Activated CD4-positive, alpha-beta T cell treated with anti-CD3 and anti-CD28 coated beads, Interleukin-2, amount 10 ng/mL, durations not matched to agents 7 days and 5 days (primary cell): ENCODE results near the gene BRD4. TPM values are rescaled to one million over a fixed set of nuclear protein-coding genes. Genes with fewer than 3 reads are reported as not detected.

Experiments
- CTCF ChIA-PET: fragments of 350-600 bp; sonication (Branson Sonifier 250); formaldehyde crosslinking; loops from one replicate; lab custom pipeline; 2021; ENCODE audit warnings: antibody characterized with exemption; lab: Charles Lee
- POLR2A ChIA-PET: fragments of 350-600 bp; sonication (Branson Sonifier 250); formaldehyde crosslinking; loops from one replicate; lab custom pipeline; 2021; ENCODE audit warnings: antibody characterized with exemption; lab: Charles Lee
- DNase-seq: peaks from one replicate; pipeline ENCODE4 v3.0.0-alpha.2; 2020
- H3K27ac Mint-ChIP-seq: one replicate; pipeline ENCODE4 v1.8.0; 2021; ENCODE audit warnings: mild to moderate bottlenecking, moderate library complexity, mixed read lengths
- H3K27me3 Mint-ChIP-seq: one replicate; pipeline ENCODE4 v1.8.0; 2021; ENCODE audit warnings: mixed read lengths
- H3K36me3 Mint-ChIP-seq: one replicate; pipeline ENCODE4 v1.8.0; 2021; ENCODE audit warnings: low read depth, mixed read lengths
- H3K4me1 Mint-ChIP-seq: one replicate; pipeline ENCODE4 v1.8.0; 2021; ENCODE audit warnings: mixed read lengths
- H3K4me3 Mint-ChIP-seq: one replicate; pipeline ENCODE4 v1.8.0; 2021; ENCODE audit warnings: mild to moderate bottlenecking, moderate library complexity, mixed read lengths
- H3K9me3 Mint-ChIP-seq: one replicate; pipeline ENCODE4 v1.8.0; 2021; ENCODE audit warnings: mixed read lengths
- total RNA-seq, 2 experiments: library from RNA; stranded (reverse); gene quantifications; one replicate each; pipeline ENCODE4 v1.2.3, GENCODE V29; 2021

The BRD4 gene
- total RNA-seq, 2 experiments from 2014 or later, result 114 to 115 TPM

DNA sequence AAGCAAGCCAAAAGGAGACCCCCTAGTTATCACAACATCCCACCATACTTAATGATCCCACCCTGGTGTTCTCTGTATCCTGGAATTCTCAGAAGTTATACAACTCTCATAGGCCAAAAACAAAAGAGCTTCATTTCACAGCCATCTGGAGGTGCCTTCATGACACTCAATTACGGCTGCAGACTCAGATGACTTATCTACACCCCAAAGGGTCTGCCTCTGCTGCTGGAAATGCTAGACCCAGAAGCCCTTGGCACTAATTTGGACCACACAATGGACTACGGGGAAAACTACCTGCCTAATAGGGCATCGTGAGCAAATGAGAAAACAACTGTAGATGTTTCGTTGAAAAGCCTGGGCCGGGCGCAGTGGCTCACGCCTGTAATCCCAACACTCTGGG is 40.2 kb downstream of the BRD4 start:
- H3K27me3 Mint-ChIP-seq, result no peaks in the 10 kb centered on the region
- H3K4me3 Mint-ChIP-seq, result no peak overlapping the region
- H3K4me1 Mint-ChIP-seq, result peaks cover 95% of the 10 kb centered on the region
- H3K27ac Mint-ChIP-seq, result no peak overlapping the region
- ChIA-PET POLR2A (no interaction called here), CTCF (interaction anchor here (0.9 to 2.4 kb wide), 2 partner anchors 8 to 11 kb away, joined by 3 to 10 read pairs; no protein-coding TSS in a partner anchor)
- no peak for DNase-seq
- H3K36me3 Mint-ChIP-seq, result peaks cover 6% of the 10 kb centered on the region
- no peaks in the 10 kb centered on the region for H3K9me3 Mint-ChIP-seq

- POLR2A ChIA-PET, result no interaction called here
These were observed 40.8 kb downstream of the BRD4 start for GRCh38 chr19:15291548-15292021.

GRCh38 chr19:15291089-15291488 is 41.2 kb downstream of the BRD4 start:
- H3K9me3 Mint-ChIP-seq, result no peaks in the 10 kb centered on the region
- peaks cover 94% of the 10 kb centered on the region for H3K4me1 Mint-ChIP-seq
- peaks cover 2% of the 10 kb centered on the region for H3K36me3 Mint-ChIP-seq
- H3K4me3 Mint-ChIP-seq, result no peak overlapping the region
- H3K27ac Mint-ChIP-seq, result peak overlapping the region; percentile 15
- H3K27me3 Mint-ChIP-seq, result no peaks in the 10 kb centered on the region
- POLR2A ChIA-PET, result no interaction called here
- no peak for DNase-seq
- CTCF ChIA-PET, result interaction anchor here (0.6 to 2.4 kb wide), 3 partner anchors 10 to 73 kb away, joined by 4 to 10 read pairs (median 5); no protein-coding TSS in a partner anchor

More at GRCh38 chr19:15291548-15292021, 40.8 kb downstream of the BRD4 start:
- H3K27me3 Mint-ChIP-seq, result no peaks in the 10 kb centered on the region
- CTCF ChIA-PET, result interaction anchor here (0.6 to 2.4 kb wide), 4 partner anchors 8 to 73 kb away, joined by 3 to 10 read pairs (median 4); no protein-coding TSS in a partner anchor
- H3K27ac Mint-ChIP-seq, result no peak overlapping the region
- H3K4me3 Mint-ChIP-seq, result no peak overlapping the region
- H3K9me3 Mint-ChIP-seq, result no peaks in the 10 kb centered on the region
- H3K4me1 Mint-ChIP-seq, result peaks cover 94% of the 10 kb centered on the region
- DNase-seq, result no peak
- H3K36me3 Mint-ChIP-seq, result peaks cover 6% of the 10 kb centered on the region

- ChIA-PET CTCF (no interaction called here), POLR2A (interaction anchor here (0.6 kb wide), 1 partner anchor 9 kb away, joined by 5 read pairs; no protein-coding TSS in a partner anchor)
- no peak for DNase-seq
- Mint-ChIP-seq H3K36me3 (no peaks in the 10 kb centered on the region), H3K9me3 (no peaks in the 10 kb centered on the region), H3K4me1 (peaks cover 94% of the 10 kb centered on the region), H3K4me3 (no peak overlapping the region), H3K27me3 (no peaks in the 10 kb centered on the region), H3K27ac (peak overlapping the region; percentile 60)
These were observed 42.2 kb downstream of the BRD4 start for GRCh38 chr19:15290166-15290565.

GRCh38 chr19:15289673-15290072 is 42.7 kb downstream of the BRD4 start:
- no peaks in the 10 kb centered on the region for H3K9me3 Mint-ChIP-seq
- H3K4me3 Mint-ChIP-seq, result no peak overlapping the region
- no peak for DNase-seq
- CTCF ChIA-PET, result no interaction called here
- H3K4me1 Mint-ChIP-seq, result peaks cover 94% of the 10 kb centered on the region
- POLR2A ChIA-PET, result interaction anchor here (0.6 kb wide), 1 partner anchor 9 kb away, joined by 5 read pairs; no protein-coding TSS in a partner anchor
- H3K27ac Mint-ChIP-seq, result peak overlapping the region; percentile 60
- H3K27me3 Mint-ChIP-seq, result no peaks in the 10 kb centered on the region
- H3K36me3 Mint-ChIP-seq, result no peaks in the 10 kb centered on the region

GRCh38 chr19:15288146-15288963 is 44.0 kb downstream of the BRD4 start:
- Mint-ChIP-seq H3K4me1 (peaks cover 94% of the 10 kb centered on the region), H3K4me3 (no peak overlapping the region), H3K27ac (peak overlapping the region; percentile 1), H3K27me3 (no peaks in the 10 kb centered on the region), H3K9me3 (no peaks in the 10 kb centered on the region), H3K36me3 (no peaks in the 10 kb centered on the region)
- ChIA-PET POLR2A (interaction anchor here (0.6 to 0.7 kb wide), 2 partner anchors 15 to 41 kb away, joined by 3 read pairs; no protein-coding TSS in a partner anchor), CTCF (interaction anchor here (1.4 kb wide), 1 partner anchor 131 kb away, joined by 3 read pairs; the partner anchor contains the start of gene AKAP8L)
- DNase-seq, result peak; percentile 14

DNA sequence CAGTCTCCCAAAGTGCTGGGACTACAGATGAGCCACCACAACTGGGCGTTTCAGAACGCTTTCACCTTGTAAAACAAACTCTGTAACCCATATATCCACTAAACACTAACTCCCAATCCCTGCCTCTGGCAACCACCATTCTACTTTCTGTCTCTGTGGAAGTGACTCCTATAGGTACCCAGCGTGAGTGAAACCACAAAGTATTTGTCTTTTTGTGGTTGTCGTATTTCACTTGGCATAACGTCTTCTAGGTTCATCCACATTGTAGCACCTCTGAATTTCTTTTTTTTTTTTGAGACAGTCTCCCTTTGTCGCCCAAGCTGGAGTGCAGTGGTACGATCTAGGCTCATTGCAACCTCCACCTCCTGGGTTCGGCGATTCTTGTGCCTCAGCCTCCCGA is 44.8 kb downstream of the BRD4 start:
- ChIA-PET CTCF (interaction anchor here (1.4 kb wide), 1 partner anchor 132 kb away, joined by 3 read pairs; the partner anchor contains the start of gene AKAP8L), POLR2A (no interaction called here)
- Mint-ChIP-seq H3K4me1 (peaks cover 93% of the 10 kb centered on the region), H3K4me3 (no peak overlapping the region), H3K9me3 (no peaks in the 10 kb centered on the region), H3K27ac (no peak overlapping the region), H3K27me3 (no peaks in the 10 kb centered on the region), H3K36me3 (no peaks in the 10 kb centered on the region)
- peak; percentile 11 for DNase-seq

- DNase-seq, result no peak
- H3K36me3 Mint-ChIP-seq, result no peaks in the 10 kb centered on the region
- ChIA-PET CTCF (no interaction called here), POLR2A (no interaction called here)
- no peaks in the 10 kb centered on the region for H3K27me3 Mint-ChIP-seq
- H3K27ac Mint-ChIP-seq, result no peak overlapping the region
- peaks cover 91% of the 10 kb centered on the region for H3K4me1 Mint-ChIP-seq
- H3K4me3 Mint-ChIP-seq, result no peak overlapping the region
- H3K9me3 Mint-ChIP-seq, result no peaks in the 10 kb centered on the region
These were observed 45.5 kb downstream of the BRD4 start for GRCh38 chr19:15286688-15287365.

DNA sequence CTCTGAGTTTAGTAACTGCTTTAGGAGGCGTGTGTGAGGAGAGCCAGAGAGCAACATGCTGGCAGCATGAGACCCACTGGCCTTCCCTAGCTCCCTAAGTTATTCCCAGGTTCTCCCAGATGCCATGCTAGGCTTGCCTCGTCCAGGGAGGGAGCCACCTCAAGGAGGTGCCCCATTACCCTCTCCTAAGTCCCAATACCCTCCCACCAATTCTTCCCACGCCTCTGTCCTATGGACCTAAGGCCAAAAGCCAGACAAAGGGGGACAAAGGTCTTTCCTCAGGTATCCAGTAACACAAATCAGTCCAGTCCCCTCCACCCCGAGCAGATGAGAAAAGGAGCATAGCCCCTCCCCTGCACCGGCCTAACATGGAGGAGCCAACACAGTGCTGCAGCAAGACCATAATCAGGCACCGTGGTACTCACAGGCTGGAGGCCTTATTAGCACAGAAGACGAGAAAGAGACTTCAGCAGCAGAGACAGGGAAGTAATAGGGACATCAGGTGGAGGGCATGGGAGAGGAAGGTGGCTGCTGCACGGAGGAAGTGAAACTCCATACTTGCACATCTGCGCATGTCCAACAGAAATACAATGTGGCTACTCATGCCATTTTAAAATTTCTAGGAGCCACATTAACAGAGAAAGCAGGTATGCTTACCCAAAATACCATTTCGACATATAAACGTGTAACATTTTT is 46.3 kb downstream of the BRD4 start:
- ChIA-PET CTCF (no interaction called here), POLR2A (no interaction called here)
- H3K9me3 Mint-ChIP-seq, result no peaks in the 10 kb centered on the region
- H3K27me3 Mint-ChIP-seq, result no peaks in the 10 kb centered on the region
- no peak for DNase-seq
- H3K27ac Mint-ChIP-seq, result no peak overlapping the region
- peaks cover 89% of the 10 kb centered on the region for H3K4me1 Mint-ChIP-seq
- no peak overlapping the region for H3K4me3 Mint-ChIP-seq
- H3K36me3 Mint-ChIP-seq, result no peaks in the 10 kb centered on the region

GRCh38 chr19:15284896-15285295 is 47.4 kb downstream of the BRD4 start:
- H3K9me3 Mint-ChIP-seq, result no peaks in the 10 kb centered on the region
- H3K4me3 Mint-ChIP-seq, result no peak overlapping the region
- no peak overlapping the region for H3K27ac Mint-ChIP-seq
- no peak for DNase-seq
- peaks cover 87% of the 10 kb centered on the region for H3K4me1 Mint-ChIP-seq
- H3K36me3 Mint-ChIP-seq, result no peaks in the 10 kb centered on the region
- CTCF ChIA-PET, result interaction anchor here (0.7 to 1.3 kb wide), 2 partner anchors 17 to 134 kb away, joined by 4 read pairs; partner anchors contain the start of gene AKAP8L
- H3K27me3 Mint-ChIP-seq, result no peaks in the 10 kb centered on the region
- POLR2A ChIA-PET, result interaction anchor here (0.6 kb wide), 1 partner anchor 43 kb away, joined by 5 read pairs; no protein-coding TSS in a partner anchor

- DNase-seq, result no peak
- Mint-ChIP-seq H3K27me3 (no peaks in the 10 kb centered on the region), H3K4me1 (peaks cover 87% of the 10 kb centered on the region), H3K9me3 (no peaks in the 10 kb centered on the region), H3K4me3 (no peak overlapping the region), H3K36me3 (no peaks in the 10 kb centered on the region), H3K27ac (no peak overlapping the region)
- CTCF ChIA-PET, result interaction anchor here (0.5 to 1.3 kb wide), 2 partner anchors 23 to 135 kb away, joined by 4 read pairs; partner anchors contain the start of gene AKAP8L
- POLR2A ChIA-PET, result interaction anchor here (0.6 kb wide), 1 partner anchor 42 kb away, joined by 5 read pairs; no protein-coding TSS in a partner anchor
These were observed 48.2 kb downstream of the BRD4 start for GRCh38 chr19:15284091-15284490.
